GM12878 (cell line): ENCODE measurements around the gene SLC17A7. TPM values are rescaled to one million over a fixed set of nuclear protein-coding genes. Genes with fewer than 3 reads are reported as not detected.

Experiments
- ATAC-seq: fragments of 200-7000 bp; cut with Tn5 transposase; 3 replicates; pipeline ENCODE4 v1.9.1; 2020; ENCODE audit warnings: mild to moderate bottlenecking, moderate library complexity
- BruUV-seq: library from RNA; stranded (reverse); fragments of 400-500 nt; replicated peaks from 2 replicates; lab custom pipeline; 2021; lab: Mats Ljungman, UMichigan
- CTCF ChIA-PET: fragments of 300-600 bp; sonication (Branson Sonifier 250); formaldehyde crosslinking; extraction: SDS; loops from one replicate; lab custom pipeline; 2021; ENCODE audit warnings: inconsistent platforms; lab: Yijun Ruan, JAX
- POLR2A ChIA-PET: fragments of 350-600 bp; formaldehyde crosslinking; extraction: SDS; loops from one replicate; lab custom pipeline; 2021; ENCODE audit warnings: inconsistent platforms; lab: Charles Lee
- RAD21 ChIA-PET: fragments of 300-600 bp; sonication (Branson Sonifier 250); formaldehyde crosslinking; loops from one replicate; lab custom pipeline; 2023; ENCODE audit warnings: antibody characterized with exemption; ENCODE audit not compliant: unreplicated experiment; lab: Charles Lee
- SMC1A ChIA-PET: fragments of 300-600 bp; sonication (Branson Sonifier 250); formaldehyde crosslinking; loops from one replicate; lab custom pipeline; 2023; ENCODE audit not compliant: unreplicated experiment, uncharacterized antibody; lab: Charles Lee
- DNase-seq: peaks from one replicate; pipeline ENCODE4 v3.0.0-alpha.2; 2011; ENCODE audit warnings: low read depth, low spot score
- FAIRE-seq: peaks from 3 replicates; lab custom pipeline; 2011; peaks lifted over from hg19 to GRCh38; lab: Jason Lieb, UNC
- H2AFZ ChIP-seq: 2 replicates; pipeline ENCODE4 v1.6.0; 2011; ENCODE audit warnings: low read depth, low read length, control low read depth; ENCODE audit not compliant: control insufficient read depth
- H3K27ac ChIP-seq: 2 replicates; pipeline ENCODE4 v1.5.1; 2011; ENCODE audit warnings: control low read depth; ENCODE audit not compliant: control insufficient read depth, insufficient read depth
- H3K27me3 ChIP-seq, 2 experiments: replicated peaks in 1 of 2; 2 replicates each; pipeline versions ENCODE4 v1.6.0 to v1.6.1; 2011; ENCODE audit warnings: low read length in 1 of 2; ENCODE audit not compliant: control insufficient read depth in 2 of 2, insufficient read depth in 2 of 2
- H3K36me3 ChIP-seq, 2 experiments: 2 replicates each; pipeline ENCODE4 v1.5.1; 2011; ENCODE audit warnings: low read length in 1 of 2; ENCODE audit not compliant: control insufficient read depth in 2 of 2, insufficient read depth in 2 of 2
- H3K4me1 ChIP-seq: 2 replicates; pipeline ENCODE4 v1.6.1; 2011; ENCODE audit warnings: mild to moderate bottlenecking, low read length, moderate library complexity, mixed read lengths; ENCODE audit not compliant: control insufficient read depth, insufficient read depth
- H3K4me2 ChIP-seq: 2 replicates; pipeline ENCODE4 v1.6.0; 2011; ENCODE audit warnings: control low read depth; ENCODE audit not compliant: control insufficient read depth, insufficient read depth
- H3K4me3 ChIP-seq: fragments of 200-600 bp; sonication (generic); 2 replicates; pipeline ENCODE4 v1.5.1; 2016
- H3K79me2 ChIP-seq: 2 replicates; pipeline ENCODE4 v1.6.0; 2011; ENCODE audit warnings: low read length; ENCODE audit not compliant: control insufficient read depth, insufficient read depth
- H3K9ac ChIP-seq: 2 replicates; pipeline ENCODE4 v1.8.0; 2011; ENCODE audit warnings: low read length, control low read depth, mixed read lengths; ENCODE audit not compliant: control insufficient read depth, insufficient read depth
- H3K9me3 ChIP-seq: replicated peaks from 3 replicates; pipeline ENCODE4 v1.5.1; 2011; ENCODE audit warnings: mild to moderate bottlenecking, low read length; ENCODE audit not compliant: control insufficient read depth, insufficient read depth
- H4K20me1 ChIP-seq: 2 replicates; pipeline ENCODE4 v1.6.0; 2011; ENCODE audit not compliant: control insufficient read depth, insufficient read depth
- FOS ChIP-seq: IDR thresholded peaks from 3 replicates; pipeline ENCODE4 v1.6.1; 2011; ENCODE audit warnings: borderline replicate concordance; ENCODE audit not compliant: insufficient read length; ENCODE audit errors: extremely low read depth
- JUNB ChIP-seq: IDR thresholded peaks from 2 replicates; pipeline ENCODE4 v1.6.1; 2016; ENCODE audit warnings: antibody characterized with exemption, mild to moderate bottlenecking
- NFXL1 ChIP-seq: fragments of 450-650 bp; IDR thresholded peaks from 2 replicates; pipeline ENCODE4 v1.6.1; 2017; ENCODE audit warnings: antibody characterized with exemption, mild to moderate bottlenecking, borderline replicate concordance
- REST ChIP-seq: IDR thresholded peaks from 2 replicates; pipeline ENCODE4 v1.6.1; 2012; ENCODE audit warnings: mild to moderate bottlenecking, low read depth, low read length
- SKIL ChIP-seq: fragments of 450-650 bp; IDR thresholded peaks from 2 replicates; pipeline ENCODE4 v1.6.1; 2017; ENCODE audit warnings: mild to moderate bottlenecking, low read depth, inconsistent platforms; ENCODE audit not compliant: poor library complexity, severe bottlenecking
- TARDBP ChIP-seq: IDR thresholded peaks from 2 replicates; pipeline ENCODE4 v1.6.1; 2016; ENCODE audit warnings: borderline replicate concordance
- WGBS: methylation state at CpG from one replicate; pipeline ENCODE4 v1.1.6; 2016; ENCODE audit warnings: low lambda C conversion rate; ENCODE audit not compliant: insufficient replicate concordance, insufficient coverage; ENCODE audit errors: missing lambda C conversion rate; 5-methylcytosine and 5-hydroxymethylcytosine counted together
- in situ Hi-C: fragments of 300-500 bp; cut with MboI; formaldehyde crosslinking; loops from 9 replicates; pipeline ENCODE4 v1.14.3; 2018; ENCODE audit warnings: mixed read lengths
- intact Hi-C: fragments of 100-400 bp; cut with micrococcal nuclease; formaldehyde crosslinking; loops from one replicate; pipeline ENCODE4 v1.14.2; 2022; ENCODE audit not compliant: unreplicated experiment
- polyA plus RNA-seq, 11 experiments: library from polyadenylated mRNA; depleted of rRNA in 4 of 11; unstranded in 6 of 11; stranded (reverse) in 5 of 11; fragments of >200 nt; fragmentation: Nextera tagmentation in 4 of 11; fragmentation: Illumina TruSeq in 1 of 11; extraction: Ambion mirVana in 4 of 11; extraction: Trizol in 1 of 11; gene quantifications; 1 replicate in 1 of 11; 2 replicates in 10 of 11; pipeline versions ENCODE4 v1.2.1 to v1.2.3, GENCODE V29; 2011 to 2016; ENCODE audit warnings: inconsistent platforms in 2 of 11, missing spikeins in 2 of 11, low read depth in 1 of 11
- total RNA-seq, 4 experiments: library from RNA; depleted of rRNA in 3 of 4; stranded (reverse); fragments of >200 nt in 3 of 4; fragmentation: Illumina TruSeq in 1 of 4; extraction: Trizol in 1 of 4; gene quantifications; 2 replicates each; pipeline versions ENCODE4 v1.2.1 to v1.2.3, GENCODE V29; 2013 to 2021

The SLC17A7 gene
- total and polyA plus RNA-seq, 10 of the 15 experiments (the other 5 are each of a cell fraction or from before 2014, with no cell fraction given): 0.03 to 0.24 (median 0.06) TPM; not detected in 6

- intact Hi-C loops: no loop called here
- WGBS: 2% methylated on average over 6 of the region's 6 CpGs
- BruUV-seq: no TSS peak
- H3K27ac ChIP-seq: no peak overlapping the region
- no peaks in the 10 kb centered on the region for H3K9me3 ChIP-seq
- in situ Hi-C loops: loop anchor here (5.0 kb wide), 1 partner anchor 48 kb away; no protein-coding TSS in a partner anchor
- ChIA-PET CTCF (interaction anchor here (1.0 to 1.3 kb wide), 3 partner anchors 10 to 48 kb away, joined by 4 to 5 read pairs (median 4); partner anchors contain the start of gene PIH1D1), RAD21 (no interaction called here), SMC1A (interaction anchor here (1.0 to 1.6 kb wide), 4 partner anchors 14 to 48 kb away, joined by 3 to 5 read pairs (median 3); no protein-coding TSS in a partner anchor), POLR2A (no interaction called here)
- no peak overlapping the region for H3K9ac ChIP-seq
- FAIRE-seq: no peak
- no peaks in the 10 kb centered on the region for H3K79me2 ChIP-seq
- H3K36me3 ChIP-seq: no peaks in the 10 kb centered on the region
- DNase-seq: no peak
- ATAC-seq: no peak
- TF ChIP-seq REST: no peak
- TF ChIP-seq NFXL1: no peak
- no peak for TF ChIP-seq JUNB
- no peak for TF ChIP-seq TARDBP
- TF ChIP-seq FOS: no peak
- TF ChIP-seq SKIL: no peak
- TF ChIP-seq, all 136 proteins: peak for 0
- Histone ChIP-seq H4K20me1 (no peaks in the 10 kb centered on the region), H3K4me3 (no peak overlapping the region), H3K27me3 (peaks cover 12 to 31% of the 10 kb centered on the region in 2 experiments), H3K4me2 (no peak overlapping the region), H2AFZ (no peak overlapping the region), H3K4me1 (no peaks in the 10 kb centered on the region)
These were observed 1.5 kb downstream of the SLC17A7 start for GRCh38 chr19:49439836-49440235.
